Measurements from ENCODE around the gene MIEF2.

MIEF2 gene

DNA sequence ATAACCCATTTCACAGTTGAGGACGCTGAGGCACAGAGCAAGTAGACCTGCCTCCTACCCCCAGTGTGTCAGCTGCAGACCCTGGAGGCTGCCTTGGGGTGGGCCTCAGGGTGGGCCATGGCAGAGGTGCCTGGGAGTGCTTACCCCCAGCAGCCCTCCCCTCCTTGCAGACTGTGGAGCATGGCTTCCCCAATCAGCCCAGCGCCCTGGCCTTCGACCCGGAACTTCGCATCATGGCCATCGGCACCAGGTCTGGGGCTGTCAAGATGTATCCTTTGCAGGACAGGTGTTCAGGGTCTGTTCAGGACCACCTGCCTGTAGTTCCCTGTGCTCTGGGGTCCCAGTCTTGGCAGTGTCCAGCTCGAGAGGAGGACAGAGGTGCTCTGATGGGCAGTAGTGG lies 30.7 kb upstream of the MIEF2 start:
- TF ChIP-seq POLR2AphosphoS5 (IDR thresholded peaks at IDR 0.05; ENCODE audit: low read depth, low read length) = no peak
- no peak for TF ChIP-seq TAF1 (IDR thresholded peaks at IDR 0.05; ENCODE audit: borderline replicate concordance, insufficient read depth, low read length)

DNA sequence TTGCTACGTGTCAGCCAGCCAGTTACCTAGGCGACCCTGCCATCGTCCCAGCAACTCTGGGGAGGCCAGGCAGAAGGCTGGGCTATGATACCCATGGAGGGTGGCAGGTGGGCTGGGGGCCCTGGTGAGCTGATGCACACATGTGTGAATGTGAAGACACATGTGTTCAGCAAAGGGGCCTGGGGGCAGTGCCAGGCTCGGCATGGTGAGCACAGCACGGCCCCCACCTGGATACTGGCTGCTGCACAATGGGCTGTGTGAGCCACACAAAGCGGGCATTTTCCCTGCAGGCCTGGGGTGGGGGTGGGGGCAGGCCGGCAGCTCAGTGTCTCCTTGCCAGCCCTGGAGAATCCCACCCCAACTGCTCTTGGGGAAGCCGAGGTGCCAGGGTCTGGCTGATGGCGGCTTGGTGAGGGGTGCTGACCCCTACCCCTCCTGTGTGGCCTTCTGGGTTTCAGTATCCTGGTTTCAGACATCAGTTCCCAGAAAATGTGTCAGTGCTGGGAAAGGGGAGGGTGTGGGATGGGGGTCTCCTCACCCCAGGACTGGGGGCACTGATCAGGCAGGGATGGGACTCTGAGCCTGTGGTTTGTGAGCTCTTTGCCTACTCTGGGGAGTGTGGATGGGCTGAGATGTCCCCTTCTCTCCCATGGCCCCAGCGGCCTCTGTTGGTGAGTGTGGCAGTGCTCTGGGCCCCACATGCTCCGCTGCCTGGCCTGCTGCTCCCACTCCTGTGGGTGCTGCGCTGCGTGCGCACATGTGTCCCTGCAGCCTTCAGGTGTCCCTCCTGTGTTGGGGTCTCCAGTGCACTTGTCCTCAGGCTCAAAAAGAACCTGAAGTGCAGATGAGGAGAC lies 29.9 kb upstream of the MIEF2 start:
- TF ChIP-seq SIN3A (IDR thresholded peaks at IDR 0.05; ENCODE audit: borderline replicate concordance, insufficient read depth, low read length) = no peak
- TF ChIP-seq, protein P1, sequence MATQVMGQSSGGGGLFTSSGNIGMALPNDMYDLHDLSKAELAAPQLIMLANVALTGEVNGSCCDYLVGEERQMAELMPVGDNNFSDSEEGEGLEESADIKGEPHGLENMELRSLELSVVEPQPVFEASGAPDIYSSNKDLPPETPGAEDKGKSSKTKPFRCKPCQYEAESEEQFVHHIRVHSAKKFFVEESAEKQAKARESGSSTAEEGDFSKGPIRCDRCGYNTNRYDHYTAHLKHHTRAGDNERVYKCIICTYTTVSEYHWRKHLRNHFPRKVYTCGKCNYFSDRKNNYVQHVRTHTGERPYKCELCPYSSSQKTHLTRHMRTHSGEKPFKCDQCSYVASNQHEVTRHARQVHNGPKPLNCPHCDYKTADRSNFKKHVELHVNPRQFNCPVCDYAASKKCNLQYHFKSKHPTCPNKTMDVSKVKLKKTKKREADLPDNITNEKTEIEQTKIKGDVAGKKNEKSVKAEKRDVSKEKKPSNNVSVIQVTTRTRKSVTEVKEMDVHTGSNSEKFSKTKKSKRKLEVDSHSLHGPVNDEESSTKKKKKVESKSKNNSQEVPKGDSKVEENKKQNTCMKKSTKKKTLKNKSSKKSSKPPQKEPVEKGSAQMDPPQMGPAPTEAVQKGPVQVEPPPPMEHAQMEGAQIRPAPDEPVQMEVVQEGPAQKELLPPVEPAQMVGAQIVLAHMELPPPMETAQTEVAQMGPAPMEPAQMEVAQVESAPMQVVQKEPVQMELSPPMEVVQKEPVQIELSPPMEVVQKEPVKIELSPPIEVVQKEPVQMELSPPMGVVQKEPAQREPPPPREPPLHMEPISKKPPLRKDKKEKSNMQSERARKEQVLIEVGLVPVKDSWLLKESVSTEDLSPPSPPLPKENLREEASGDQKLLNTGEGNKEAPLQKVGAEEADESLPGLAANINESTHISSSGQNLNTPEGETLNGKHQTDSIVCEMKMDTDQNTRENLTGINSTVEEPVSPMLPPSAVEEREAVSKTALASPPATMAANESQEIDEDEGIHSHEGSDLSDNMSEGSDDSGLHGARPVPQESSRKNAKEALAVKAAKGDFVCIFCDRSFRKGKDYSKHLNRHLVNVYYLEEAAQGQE (IDR thresholded peaks at IDR 0.05; ENCODE audit: insufficient read depth in 1 of 2, low read depth in 2 of 2, low read length in 2 of 2) = no peak
- no peak for TF ChIP-seq POLR2AphosphoS5 (IDR thresholded peaks at IDR 0.05; ENCODE audit: low read depth, low read length)
- no peak for TF ChIP-seq FOXP2 (optimal IDR thresholded peaks at IDR 0.05; ENCODE audit: borderline replicate concordance, extremely low read depth, extremely low read length, insufficient read depth)

DNA sequence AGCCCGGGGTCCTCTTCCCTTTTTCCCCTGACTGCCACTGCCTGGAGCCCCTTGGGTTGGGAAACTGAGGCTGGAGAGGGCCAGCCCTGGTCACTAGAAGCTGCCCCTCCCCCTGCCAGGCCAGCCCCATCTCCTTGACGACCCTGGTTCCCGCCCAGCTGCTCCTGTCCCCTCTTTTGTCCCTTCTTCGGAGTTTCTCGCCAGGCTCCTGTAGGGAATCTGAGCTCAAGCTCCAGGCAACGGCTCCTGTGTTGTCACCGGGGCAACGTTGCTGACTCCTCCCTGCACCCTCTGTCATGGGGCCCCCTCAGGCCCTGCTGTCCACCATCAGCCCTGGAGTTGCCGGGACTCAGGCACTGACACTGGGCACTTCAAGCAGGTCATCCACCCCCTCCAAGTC lies 29.3 kb upstream of the MIEF2 start:
- TF ChIP-seq FOXP2 (optimal IDR thresholded peaks at IDR 0.05; ENCODE audit: borderline replicate concordance, extremely low read depth, extremely low read length, insufficient read depth) (no peak), SIN3A (IDR thresholded peaks at IDR 0.05; ENCODE audit: borderline replicate concordance, insufficient read depth, low read length) (no peak), POLR2AphosphoS5 (IDR thresholded peaks at IDR 0.05; ENCODE audit: low read depth, low read length) (no peak), TAF1 (IDR thresholded peaks at IDR 0.05; ENCODE audit: borderline replicate concordance, insufficient read depth, low read length) (no peak)
- TF ChIP-seq, protein P1 (IDR thresholded peaks at IDR 0.05; ENCODE audit: insufficient read depth in 1 of 2, low read depth in 2 of 2, low read length in 2 of 2) = no peak

DNA sequence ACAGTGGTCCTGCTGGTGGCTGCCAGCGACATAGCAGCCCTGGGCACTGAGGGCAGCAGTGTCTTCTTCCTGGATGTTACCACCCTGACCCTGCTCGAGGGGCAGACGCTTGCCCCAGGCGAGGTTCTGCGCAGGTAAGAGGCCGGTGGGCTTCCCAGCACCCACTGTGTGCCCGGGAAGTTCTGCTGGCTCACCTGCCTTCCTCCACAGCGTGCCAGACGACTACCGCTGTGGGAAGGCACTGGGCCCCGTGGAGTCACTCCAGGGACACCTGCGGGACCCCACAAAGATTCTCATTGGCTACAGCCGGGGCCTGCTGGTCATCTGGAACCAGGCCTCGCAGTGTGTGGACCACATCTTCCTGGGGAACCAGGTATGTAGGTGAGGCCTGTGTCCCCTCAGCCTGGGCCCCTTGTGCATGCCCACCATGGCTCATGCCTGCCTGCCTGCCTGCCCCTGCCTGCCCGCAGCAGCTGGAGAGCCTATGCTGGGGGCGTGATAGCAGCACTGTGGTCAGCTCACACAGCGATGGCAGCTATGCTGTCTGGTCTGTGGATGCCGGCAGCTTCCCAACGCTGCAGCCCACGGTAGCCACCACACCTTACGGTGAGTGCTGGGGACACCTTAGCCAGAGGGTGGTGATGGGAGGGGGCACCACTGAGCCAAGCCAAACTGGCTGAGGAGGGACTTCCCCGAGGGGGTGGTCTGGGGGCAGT lies 26.5 kb upstream of the MIEF2 start:
- TF ChIP-seq, protein P1 (IDR thresholded peaks at IDR 0.05; ENCODE audit: insufficient read depth in 1 of 2, low read depth in 2 of 2, low read length in 2 of 2) = no peak
- TF ChIP-seq TAF1 (IDR thresholded peaks at IDR 0.05; ENCODE audit: borderline replicate concordance, insufficient read depth, low read length) (no peak), SIN3A (IDR thresholded peaks at IDR 0.05; ENCODE audit: borderline replicate concordance, insufficient read depth, low read length) (no peak), POLR2AphosphoS5 (IDR thresholded peaks at IDR 0.05; ENCODE audit: low read depth, low read length) (no peak), FOXP2 (optimal IDR thresholded peaks at IDR 0.05; ENCODE audit: borderline replicate concordance, extremely low read depth, extremely low read length, insufficient read depth) (no peak)

DNA sequence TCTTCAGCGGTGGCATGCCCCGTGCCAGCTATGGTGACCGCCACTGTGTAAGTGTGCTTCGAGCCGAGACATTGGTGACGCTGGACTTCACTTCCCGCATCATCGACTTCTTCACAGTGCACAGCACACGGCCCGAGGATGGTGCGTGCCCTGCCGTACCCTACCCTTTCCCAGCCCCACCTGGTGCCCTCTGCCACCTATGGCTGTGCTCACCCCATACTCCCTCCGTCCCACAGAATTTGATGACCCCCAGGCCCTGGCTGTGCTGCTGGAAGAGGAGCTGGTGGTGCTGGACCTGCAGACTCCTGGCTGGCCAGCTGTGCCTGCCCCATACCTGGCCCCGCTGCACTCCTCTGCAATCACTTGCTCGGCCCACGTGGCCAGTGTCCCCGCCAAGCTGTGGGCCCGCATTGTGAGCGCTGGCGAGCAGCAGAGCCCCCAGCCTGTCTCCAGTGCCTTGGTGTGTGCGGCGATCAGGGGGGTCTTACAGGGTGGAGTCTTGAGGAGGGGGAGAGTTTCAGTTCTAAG lies 25.5 kb upstream of the MIEF2 start:
- no peak for TF ChIP-seq TAF1 (IDR thresholded peaks at IDR 0.05; ENCODE audit: borderline replicate concordance, insufficient read depth, low read length)
- no peak for TF ChIP-seq POLR2AphosphoS5 (IDR thresholded peaks at IDR 0.05; ENCODE audit: low read depth, low read length)
- no peak for TF ChIP-seq SIN3A (IDR thresholded peaks at IDR 0.05; ENCODE audit: borderline replicate concordance, insufficient read depth, low read length)
- TF ChIP-seq FOXP2 (optimal IDR thresholded peaks at IDR 0.05; ENCODE audit: borderline replicate concordance, extremely low read depth, extremely low read length, insufficient read depth) = no peak
- TF ChIP-seq, protein P1 (IDR thresholded peaks at IDR 0.05; ENCODE audit: insufficient read depth in 1 of 2, low read depth in 2 of 2, low read length in 2 of 2) = no peak
